HCT116 (cell line): ENCODE results near the gene KIF27.

Experiments used
- ELF1 ChIP-seq: IDR thresholded peaks from 2 replicates; pipeline ENCODE4 v1.6.1; 2012; ENCODE audit warnings: low read depth, borderline replicate concordance
- EZH2 ChIP-seq: fragments of 200-600 bp; sonication (generic); IDR thresholded peaks from 2 replicates; pipeline ENCODE4 v1.6.1; 2017; ENCODE audit warnings: antibody characterized with exemption, mixed run types
- EZH2phosphoT487 ChIP-seq: fragments of 200-600 bp; IDR thresholded peaks from 2 replicates; pipeline ENCODE4 v1.6.1; 2018; ENCODE audit warnings: antibody characterized with exemption, borderline replicate concordance
- POLR2A ChIP-seq: IDR thresholded peaks from 2 replicates; pipeline ENCODE4 v1.7.0; 2011; ENCODE audit warnings: borderline replicate concordance; ENCODE audit not compliant: insufficient read depth, insufficient read length; ENCODE audit errors: extremely low read depth
- RAD21 ChIP-seq: IDR thresholded peaks from 2 replicates; pipeline ENCODE4 v1.6.1; 2012; ENCODE audit warnings: low read depth, mild to moderate bottlenecking
- SRF ChIP-seq: IDR thresholded peaks from 2 replicates; pipeline ENCODE4 v1.6.1; 2012; ENCODE audit warnings: low read depth
- TF ChIP-seq, protein P1 (sequence below), 3 experiments: fragments of 200-600 bp in 1 of 3; sonication (generic) in 1 of 3; IDR thresholded peaks in 2 of 3; conservative IDR thresholded peaks in 1 of 3; 2 replicates each; pipeline ENCODE4 v1.5.1; 2012 to 2017; ENCODE audit warnings: low read depth in 2 of 3, low read length in 2 of 3, antibody characterized with exemption in 1 of 3, borderline replicate concordance in 1 of 3, control low read depth in 1 of 3, mild to moderate bottlenecking in 1 of 3, mixed read lengths in 1 of 3, mixed run types in 1 of 3, moderate library complexity in 1 of 3; ENCODE audit not compliant: insufficient read depth in 1 of 3
- TF ChIP-seq, protein P2 (sequence below): IDR thresholded peaks from 2 replicates; pipeline ENCODE4 v1.6.1; 2012

DNA sequence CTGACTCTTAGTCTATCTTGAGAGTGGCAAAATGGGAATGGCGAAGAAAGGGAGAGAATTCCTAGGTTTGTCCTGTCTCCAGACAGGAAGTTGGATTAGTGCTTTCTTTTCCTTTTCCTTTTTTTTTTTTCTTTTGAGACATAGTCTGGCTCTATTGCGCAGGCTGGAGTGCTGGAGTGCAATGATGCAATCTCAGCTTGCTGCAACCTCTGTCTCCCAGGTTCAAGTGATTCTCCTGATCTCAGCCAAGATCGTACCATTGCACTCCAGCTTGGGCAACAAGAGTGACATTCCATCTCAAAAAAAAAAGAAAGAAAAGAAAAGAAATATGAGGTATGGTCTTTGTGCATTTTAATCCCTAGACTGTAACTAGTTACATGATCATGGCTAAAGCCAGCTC, 12.6 kb upstream of the KIF27 start:
- no peak for TF ChIP-seq EZH2
- TF ChIP-seq, protein P1, sequence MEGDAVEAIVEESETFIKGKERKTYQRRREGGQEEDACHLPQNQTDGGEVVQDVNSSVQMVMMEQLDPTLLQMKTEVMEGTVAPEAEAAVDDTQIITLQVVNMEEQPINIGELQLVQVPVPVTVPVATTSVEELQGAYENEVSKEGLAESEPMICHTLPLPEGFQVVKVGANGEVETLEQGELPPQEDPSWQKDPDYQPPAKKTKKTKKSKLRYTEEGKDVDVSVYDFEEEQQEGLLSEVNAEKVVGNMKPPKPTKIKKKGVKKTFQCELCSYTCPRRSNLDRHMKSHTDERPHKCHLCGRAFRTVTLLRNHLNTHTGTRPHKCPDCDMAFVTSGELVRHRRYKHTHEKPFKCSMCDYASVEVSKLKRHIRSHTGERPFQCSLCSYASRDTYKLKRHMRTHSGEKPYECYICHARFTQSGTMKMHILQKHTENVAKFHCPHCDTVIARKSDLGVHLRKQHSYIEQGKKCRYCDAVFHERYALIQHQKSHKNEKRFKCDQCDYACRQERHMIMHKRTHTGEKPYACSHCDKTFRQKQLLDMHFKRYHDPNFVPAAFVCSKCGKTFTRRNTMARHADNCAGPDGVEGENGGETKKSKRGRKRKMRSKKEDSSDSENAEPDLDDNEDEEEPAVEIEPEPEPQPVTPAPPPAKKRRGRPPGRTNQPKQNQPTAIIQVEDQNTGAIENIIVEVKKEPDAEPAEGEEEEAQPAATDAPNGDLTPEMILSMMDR (IDR thresholded peaks at IDR 0.05 in 2 of 3, conservative IDR thresholded peaks at IDR 0.05 in 1 of 3; ENCODE audit: borderline replicate concordance in 1 of 3, insufficient read depth in 1 of 3, low read depth in 2 of 3, low read length in 2 of 3): no peak
- TF ChIP-seq POLR2A: no peak
- no peak for TF ChIP-seq EZH2phosphoT487
- TF ChIP-seq ELF1: no peak
- TF ChIP-seq RAD21: no peak
- TF ChIP-seq, protein P2, sequence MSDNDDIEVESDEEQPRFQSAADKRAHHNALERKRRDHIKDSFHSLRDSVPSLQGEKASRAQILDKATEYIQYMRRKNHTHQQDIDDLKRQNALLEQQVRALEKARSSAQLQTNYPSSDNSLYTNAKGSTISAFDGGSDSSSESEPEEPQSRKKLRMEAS: no peak
- no peak for TF ChIP-seq SRF
